LoVo (cell line): ENCODE measurements around the gene AMPH.
"Not testable (repeated sequence)": the region's sequence is repeated elsewhere in the genome, so short reads cannot be mapped to it uniquely, and the experiment has no call there.

Experiments
- DNase-seq: peaks from one replicate; pipeline ENCODE4 v3.0.0-alpha.2; 2016; ENCODE audit warnings: low spot score

AMPH gene

DNA sequence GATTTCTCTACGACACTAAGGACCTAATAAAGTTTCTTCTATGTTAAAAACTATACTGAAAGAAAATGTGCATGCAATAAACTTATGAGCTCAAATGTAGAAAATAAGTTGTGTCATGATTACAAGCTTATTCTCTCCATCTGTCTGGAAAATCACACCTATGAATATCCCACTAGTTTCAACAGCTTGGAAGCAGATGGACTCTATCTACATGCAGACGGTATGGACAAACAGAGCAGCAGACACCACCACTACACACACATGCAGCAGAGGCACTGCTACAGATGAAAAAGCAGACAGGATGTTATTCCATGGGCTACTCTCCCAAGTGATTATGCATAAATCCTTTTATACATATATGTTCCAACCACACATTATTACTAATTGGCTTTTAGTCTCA is 234.3 kb downstream of the AMPH start:
- DNase-seq, result no peak

- not testable (repeated sequence) for DNase-seq
Measured at GRCh38 chr7:38395921-38396552, 235.1 kb downstream of the AMPH start.

- DNase-seq, result no peak
Measured at GRCh38 chr7:38394660-38395059, 236.5 kb downstream of the AMPH start.

- no peak for DNase-seq
Measured at GRCh38 chr7:38393874-38394273, 237.3 kb downstream of the AMPH start.

GRCh38 chr7:38391751-38392150 is 239.4 kb downstream of the AMPH start:
- no peak for DNase-seq

DNA sequence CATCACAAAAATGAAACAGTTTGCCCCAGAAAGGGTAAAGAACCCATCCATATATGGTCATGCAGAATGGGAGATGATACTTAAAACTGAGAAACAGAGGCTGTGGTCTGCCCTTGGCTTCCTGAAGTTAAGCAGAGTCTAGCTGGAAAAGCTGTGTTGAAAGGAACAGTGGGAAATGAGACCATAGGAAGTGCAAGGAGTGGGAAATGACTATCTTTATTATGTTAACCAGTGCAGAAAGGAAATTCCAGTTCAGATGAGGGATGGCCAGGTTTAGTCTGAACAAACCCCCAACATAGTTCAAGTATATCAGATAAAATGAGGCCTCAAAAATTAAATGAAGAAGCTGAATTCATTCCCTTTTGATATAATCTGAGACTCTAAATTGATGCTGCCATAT is 245.5 kb downstream of the AMPH start:
- DNase-seq, result no peak

GRCh38 chr7:38383281-38383680 is 247.9 kb downstream of the AMPH start:
- DNase-seq, result no peak

DNA sequence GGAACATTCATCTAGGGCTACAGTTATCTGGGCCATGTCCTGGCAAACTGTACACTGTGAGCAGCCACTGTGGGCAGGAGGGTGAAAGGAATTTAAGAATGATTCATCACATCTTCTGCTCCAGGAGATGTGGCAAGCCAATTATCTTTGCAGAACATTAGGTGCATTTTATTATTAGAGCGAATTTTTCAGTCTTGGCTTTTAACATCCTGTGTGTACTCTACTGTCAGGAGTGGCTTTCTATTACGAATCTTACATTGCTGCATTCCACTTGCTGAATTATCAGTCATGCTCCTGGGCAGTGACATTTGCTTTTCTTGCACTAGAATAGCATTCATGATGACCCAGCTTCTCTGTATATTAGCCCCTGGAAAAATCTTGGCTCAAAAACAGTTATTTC is 248.5 kb downstream of the AMPH start:
- no peak for DNase-seq

DNA sequence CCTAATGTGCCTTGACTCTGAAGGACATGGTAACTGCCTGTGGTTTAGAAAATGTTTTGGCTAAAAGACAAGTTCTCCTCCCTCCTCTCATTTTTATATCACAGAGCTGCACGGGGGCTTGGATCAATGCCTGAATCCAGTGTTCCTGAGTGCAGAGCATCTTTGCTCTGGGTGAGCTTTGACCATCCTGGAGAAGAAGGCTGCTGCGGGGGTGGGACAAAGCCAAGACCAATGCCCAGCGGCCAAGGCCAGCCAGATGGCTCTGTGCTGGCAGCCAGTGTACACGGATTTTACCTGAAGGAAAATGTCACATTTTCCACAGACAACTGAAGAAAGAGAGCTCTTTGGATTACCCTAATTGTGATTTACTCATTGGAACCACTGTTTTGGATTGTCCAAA is 255.7 kb downstream of the AMPH start:
- DNase-seq, result peak; percentile 0

DNA sequence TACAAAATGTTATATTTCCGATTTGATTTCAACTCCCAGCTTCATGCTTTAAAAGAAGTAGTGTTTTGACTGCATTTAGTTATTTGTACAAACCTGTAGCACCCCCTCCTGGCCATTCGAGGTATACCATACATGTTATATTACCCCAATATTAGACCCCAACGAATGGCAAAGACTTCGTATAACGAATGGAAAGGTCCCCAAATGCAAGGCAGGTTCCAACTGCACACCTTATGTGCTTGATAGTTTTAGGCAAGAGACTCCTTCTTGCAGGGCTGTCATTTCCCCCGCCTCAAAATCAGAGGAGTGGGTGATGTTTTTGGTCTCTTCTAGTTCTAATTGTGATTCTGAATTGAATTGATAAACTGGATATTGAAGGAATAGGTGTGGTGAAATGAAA is 256.7 kb downstream of the AMPH start:
- DNase-seq, result peak; percentile 15

DNA sequence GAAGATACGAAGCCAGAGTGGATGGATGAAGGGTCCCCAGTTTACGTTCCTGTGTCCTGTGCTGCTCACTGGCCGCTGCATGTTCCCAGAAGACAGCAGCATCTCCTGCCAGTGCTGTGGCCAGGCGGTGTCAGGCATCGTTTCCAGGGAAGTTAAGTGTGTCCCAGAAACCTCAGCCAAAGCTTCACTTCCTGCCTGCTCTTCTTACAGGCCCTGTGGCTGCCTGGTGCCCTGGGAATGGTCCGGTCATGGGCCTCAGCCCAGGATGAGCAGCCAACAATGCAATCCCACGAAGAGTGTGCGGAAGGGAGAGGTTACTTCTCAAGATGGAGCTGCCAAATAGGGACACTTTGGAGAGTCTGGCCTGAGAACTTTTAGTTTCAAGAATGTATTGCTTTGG is 258.0 kb downstream of the AMPH start:
- DNase-seq, result no peak

DNA sequence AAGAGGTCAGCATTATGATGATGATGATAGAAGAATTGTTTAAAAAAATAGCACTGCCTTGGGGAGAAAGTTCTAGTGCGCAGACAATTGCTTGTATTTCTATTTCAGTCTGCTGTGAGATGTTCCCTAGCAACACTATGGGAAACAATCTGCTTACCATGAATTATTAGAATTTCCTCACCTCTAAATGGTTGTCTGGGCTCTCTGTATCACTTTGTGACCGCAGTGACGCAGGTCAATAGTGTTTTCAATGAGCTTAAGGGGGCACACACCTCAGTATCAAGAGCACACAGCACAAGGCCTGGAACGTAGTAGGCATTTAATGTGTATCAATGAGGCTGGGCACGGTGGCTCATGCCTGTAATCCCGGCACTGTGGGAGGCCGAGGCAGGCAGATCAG is 258.9 kb downstream of the AMPH start:
- peak; percentile 0 for DNase-seq

DNA sequence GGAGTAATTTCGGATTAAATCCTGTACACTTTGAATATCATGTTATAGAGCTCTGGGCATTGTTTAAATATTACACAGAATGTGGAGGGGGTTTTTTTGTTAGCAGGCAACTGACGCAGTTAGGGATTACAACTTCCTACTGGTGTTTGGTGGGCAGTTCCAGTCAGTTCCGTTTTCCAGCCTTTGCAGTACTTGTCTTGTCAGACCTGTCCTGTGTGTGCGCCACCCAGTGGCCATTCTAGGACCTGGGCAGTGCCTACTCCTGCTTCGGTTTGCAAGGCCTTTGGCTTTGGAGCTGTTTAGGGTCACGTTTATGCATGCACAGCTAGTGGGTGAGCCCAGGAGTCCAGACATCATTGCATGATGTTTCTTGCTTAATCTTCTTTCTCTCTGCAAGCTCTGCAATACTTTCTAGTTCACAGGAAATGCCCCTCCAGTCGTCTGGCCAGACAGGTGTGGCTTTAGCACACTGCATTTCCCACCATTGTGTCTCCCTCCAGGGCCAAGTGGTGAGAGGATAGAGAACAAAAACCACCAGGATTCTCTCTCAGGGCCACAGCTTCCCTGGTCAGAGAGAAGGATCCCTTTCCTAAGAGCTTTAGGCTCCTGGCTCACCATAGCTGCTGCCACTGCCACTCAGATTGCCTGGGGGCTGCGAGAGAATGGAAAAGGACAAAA is 261.2 kb downstream of the AMPH start:
- peak; percentile 76 for DNase-seq

DNA sequence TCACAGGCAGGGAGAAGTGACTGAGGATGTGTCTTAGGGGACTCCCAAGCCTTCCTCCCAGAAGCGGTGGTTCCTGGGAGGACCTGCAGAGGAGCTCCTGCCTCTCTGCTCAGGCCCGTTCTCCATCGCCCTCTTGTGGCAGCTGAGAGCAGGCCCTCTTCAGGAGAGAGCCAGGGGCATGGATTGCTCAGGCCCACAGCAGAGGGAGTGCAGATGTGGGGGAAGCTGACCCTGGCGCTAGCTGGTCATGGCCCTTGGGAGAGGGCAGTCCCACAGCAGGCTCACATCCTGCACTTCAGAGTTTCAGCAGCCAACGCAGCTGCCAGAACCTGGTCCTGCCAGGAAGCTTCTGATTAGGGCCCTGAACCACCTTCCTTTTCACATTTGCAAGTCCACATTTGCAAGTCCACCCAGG is 263.0 kb downstream of the AMPH start:
- DNase-seq, result peak; percentile 65

GRCh38 chr7:38367301-38367890 is 263.8 kb downstream of the AMPH start:
- DNase-seq, result peak; percentile 0

GRCh38 chr7:38363379-38363778 is 267.8 kb downstream of the AMPH start:
- DNase-seq, result peak; percentile 6

DNA sequence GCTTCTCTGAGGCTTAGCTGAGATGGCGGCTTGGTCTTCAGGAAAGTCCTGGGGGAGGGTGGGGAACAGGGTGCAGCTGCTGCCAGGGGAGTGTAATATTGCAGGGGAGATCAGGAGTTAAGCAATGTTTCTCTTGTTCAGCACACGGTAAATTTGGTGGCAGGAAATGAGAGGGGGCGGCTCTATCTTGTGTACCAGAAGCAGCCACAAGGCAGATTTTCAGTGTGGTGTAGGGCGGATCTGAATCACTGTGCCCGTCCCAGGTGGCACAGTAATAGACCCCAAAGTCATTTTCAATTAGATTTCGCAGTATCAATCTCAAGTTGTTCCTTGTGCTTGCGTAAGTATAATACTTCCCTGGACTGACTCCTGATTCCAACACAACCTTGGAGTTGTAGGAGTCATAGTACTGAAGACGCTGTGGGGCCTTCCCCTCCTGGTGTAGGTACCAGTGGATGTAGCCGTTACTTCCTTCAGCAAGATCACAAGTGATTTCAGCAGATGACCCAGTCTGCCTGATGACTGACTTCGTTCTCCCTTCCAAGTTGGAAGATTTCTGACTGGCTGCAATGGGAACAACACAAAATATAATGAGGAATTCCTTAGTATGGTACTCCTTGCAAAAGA is 268.4 kb downstream of the AMPH start:
- DNase-seq, result not testable (repeated sequence)

- no peak for DNase-seq
Measured at GRCh38 chr7:38360776-38361175, 270.4 kb downstream of the AMPH start.

- DNase-seq, result not testable (repeated sequence)
Measured at GRCh38 chr7:38359071-38359601, 272.0 kb downstream of the AMPH start.

GRCh38 chr7:38358273-38358831 is 272.8 kb downstream of the AMPH start:
- DNase-seq, result not testable (repeated sequence)

- not testable (repeated sequence) for DNase-seq
Measured at GRCh38 chr7:38354271-38354851, 276.8 kb downstream of the AMPH start.

- not testable (repeated sequence) for DNase-seq
Measured at GRCh38 chr7:38353431-38353881, 277.7 kb downstream of the AMPH start.
